Nucleus accumbens (tissue), 56 donors: ENCODE data around the gene ZBED4.
"Not testable (repeated sequence)": the region's sequence is repeated elsewhere in the genome, so short reads cannot be mapped to it uniquely, and the experiment has no call there.

Experiments
- DNase-seq, 56 donors: peaks; one replicate each; lab custom pipeline; 2025; lab: John Stamatoyannopoulos, UW

Gene ZBED4

DNA sequence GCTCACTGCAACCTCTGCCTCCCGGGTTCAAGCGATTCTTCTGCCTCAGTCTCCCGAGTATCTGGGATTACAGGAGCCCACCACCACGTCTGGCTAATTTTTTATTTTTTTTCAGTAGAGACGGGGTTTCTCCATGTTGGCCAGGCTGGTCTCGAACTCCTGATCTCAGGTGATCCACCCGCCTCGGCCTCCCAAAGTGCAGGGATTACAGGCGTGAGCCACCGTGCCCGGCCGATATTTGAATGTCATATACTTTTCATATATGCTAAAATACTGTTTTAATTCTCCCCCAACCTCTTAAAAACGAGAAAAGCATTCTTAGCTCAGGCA is 1.1 kb upstream of the ZBED4 start:
- not testable (repeated sequence) for DNase-seq

DNA sequence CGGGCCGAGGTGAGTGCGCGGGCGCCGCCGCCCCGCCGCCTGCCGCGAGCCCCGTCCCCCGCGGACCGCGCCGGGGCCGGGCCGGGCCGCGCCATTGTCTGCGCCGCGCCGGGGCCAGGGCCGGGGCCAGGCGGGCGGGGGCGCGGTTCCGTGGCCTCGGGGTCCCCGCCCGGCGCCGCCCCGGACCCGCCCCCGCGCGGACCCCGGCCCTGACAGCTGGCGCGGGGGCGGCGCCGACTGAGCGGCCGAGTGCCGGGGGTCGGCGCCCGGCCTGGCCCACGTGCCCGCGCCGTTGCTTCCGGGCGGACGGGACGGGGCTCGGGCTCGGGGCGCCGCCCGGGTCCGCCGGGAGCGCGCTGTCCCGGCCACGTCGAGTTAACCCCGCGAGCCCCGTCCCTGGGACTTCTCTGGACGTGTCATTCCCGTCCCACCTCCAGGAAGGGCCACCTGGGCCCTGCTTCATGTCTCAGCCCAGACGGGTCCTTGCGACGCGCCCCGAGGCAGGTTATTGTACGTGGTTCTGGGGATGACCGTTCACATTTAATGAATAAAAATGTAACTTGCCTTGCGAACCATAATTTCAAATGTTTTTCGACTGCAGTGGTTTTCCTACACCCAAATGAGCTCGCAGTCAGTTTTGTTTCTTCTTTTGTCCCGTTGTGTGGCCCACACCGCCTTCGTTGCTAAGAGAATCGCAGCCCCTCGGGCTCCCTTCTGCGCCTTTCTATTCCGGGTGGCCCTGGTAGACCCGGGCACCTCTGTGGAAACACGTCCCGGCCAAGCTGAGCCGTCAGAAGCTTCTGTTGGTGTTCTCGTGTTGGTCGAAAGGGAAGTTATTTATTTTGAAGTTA is 562 bp downstream of the ZBED4 start:
- DNase-seq = peak in 12 of 56 donors; percentile 6 to 46 (median 21)

DNA sequence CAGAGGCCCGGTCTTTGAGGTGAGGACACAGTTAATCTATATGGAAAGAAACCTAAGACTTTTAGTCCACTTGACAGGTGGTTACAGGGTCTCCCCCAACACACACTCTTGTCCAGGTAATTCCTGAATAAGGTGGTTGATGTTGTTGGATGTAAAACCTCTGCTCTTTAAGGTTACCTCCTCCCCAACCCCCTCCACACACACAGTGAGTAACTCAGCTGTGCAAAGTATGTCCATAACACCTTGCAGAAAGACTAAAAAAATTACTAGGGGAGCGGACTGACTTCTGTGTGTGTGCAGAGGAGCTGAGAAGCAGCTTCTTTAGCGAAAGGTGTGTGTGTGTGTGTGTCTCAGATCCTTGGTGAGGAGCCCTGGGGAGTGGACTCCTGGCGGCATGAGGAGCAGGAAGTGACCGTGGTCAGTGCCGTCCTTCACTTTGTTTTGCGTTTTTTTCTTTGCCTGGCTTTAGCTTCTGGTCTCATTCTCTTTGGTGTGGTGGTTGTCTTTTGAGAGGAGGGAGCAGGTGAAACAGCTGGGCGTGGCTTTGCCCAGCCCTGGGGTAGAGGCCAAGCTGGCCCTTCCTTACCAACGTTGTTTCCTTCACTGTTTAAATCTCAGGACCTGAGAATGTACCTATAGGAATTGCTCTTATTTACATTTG is 1.7 kb downstream of the ZBED4 start:
- no peak for DNase-seq

DNA sequence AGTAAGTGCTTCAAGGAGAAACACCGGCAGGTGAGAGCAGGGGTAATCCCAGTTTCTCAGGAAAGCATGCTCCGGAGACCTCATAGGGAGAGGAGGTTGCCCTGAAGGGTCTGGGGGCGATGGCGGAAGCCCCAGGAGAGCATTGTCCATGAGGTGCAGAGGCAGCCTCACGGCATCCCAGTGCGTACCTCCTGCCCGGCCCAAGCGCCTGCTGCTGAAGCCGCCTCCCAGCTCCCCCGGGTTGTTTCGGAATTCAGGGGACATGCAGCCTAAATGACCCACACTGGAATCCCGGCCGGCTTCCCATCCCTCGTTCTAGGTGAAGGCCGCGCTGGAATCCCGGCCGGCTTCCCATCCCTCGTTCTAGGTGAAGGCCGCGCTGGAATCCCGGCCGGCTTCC is 2.7 kb downstream of the ZBED4 start:
- no peak for DNase-seq

DNA sequence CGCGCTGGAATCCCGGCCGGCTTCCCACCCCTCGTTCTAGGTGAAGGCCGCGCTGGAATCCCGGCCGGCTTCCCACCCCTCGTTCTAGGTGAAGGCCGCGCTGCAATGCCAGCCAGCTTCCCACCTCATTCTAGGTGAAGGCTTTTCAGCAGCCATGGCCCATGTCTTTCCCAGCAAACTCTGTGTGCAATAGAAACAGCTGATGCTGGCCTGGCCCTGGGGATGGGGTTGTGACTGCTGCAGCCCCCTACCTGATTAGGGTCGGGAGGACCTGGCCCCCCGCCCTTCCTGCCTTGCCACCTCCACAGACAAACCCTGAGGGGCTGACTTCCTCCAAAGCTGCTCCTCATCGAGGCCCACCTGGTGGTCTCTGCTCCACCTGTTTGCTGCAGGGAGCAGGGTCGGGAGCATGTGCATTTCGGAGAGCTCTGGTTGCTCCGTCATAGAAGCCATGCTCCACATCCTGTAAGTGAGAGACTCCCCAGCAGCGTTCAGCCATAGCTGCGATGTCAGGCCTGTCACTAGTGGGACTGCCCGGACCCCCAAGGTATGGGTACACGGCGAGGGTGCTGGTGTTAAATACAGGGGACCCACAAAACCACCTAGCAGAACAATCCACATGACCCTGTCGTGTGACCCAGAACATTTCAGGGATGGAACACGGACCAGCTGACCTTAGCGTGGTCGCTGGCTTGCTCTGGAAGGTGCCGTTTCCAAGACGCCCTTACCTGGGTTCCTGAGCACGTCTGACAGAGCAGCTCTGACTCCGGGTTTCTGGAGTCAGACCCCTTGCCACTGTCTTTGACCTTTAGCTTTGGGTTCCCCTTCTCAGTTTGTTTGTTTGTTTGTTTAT is 3.3 kb downstream of the ZBED4 start:
- no peak for DNase-seq

DNA sequence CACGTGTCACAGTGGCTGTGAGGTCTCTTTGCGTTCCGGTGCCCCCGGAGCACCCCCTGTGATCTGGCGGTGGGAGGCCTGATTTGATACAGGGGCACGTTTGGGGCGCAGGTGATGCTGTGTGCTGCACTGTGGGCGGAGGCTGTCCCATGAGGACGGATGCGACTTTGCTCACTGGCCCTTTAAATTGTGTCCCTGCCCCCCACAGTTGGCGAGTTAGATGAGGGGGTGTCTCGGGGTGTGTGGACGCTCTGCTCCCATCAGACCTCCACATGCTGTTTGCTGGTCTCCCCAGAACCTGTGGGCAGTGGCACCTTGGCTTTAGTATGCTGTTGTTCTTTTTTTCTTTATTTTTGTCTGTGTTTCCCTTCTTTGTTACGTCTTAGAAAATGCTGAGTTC is 5.2 kb downstream of the ZBED4 start:
- DNase-seq = no peak

DNA sequence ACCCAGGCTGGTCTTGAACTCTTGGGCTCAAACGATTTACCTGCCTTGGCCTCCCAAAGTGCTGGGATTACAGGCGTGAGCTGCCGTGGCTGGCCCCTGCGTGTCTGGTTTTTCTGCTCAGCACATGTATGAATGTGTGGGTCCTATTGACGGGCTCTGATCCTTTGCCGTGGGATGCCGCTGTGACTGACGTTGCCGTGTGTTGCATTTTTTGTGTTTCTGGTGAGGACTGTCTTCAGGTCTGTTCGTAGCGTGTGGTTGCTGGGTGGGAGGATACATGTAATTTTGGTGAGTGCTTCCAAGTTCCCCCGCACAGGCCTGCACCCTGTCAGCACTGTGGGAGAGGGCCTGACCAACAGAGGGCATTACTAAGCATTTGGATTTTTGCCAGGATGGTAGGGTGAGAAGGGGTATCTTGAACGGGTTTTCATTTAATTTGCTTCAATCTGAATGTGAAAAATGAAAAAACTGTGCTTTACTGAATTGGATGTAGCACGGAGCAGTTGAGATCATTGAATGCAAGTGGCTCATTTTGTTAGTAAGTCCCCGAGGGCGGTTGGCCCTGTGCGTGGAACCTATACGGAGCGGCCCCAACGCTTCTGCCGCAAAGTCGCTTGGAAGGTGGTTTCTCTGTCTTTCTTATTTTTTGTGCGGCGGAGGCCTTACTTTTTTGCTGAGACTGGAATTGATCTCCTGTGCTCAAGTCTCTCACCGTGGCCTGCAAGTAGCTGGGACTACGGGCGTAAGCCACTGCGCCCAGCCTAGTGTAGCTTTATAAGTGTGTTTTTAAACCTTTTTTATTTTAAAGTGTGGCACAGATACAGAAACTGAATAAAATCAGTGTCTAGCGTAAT is 8.2 kb downstream of the ZBED4 start:
- no peak for DNase-seq

DNA sequence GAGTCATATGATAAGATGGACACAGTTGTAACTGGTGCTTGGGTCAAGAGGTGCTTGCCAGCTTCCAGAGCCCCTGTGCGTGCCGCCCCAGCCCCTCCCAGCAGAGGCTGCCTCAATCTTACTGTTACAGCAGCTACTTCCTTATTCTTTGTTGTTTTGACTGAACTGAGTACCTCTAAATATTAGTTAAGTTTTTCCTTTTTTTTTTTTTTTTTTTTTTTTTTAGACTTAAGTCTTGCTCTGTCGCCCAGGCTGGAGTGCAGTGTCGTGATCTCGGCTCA is 8.8 kb downstream of the ZBED4 start:
- DNase-seq = no peak

DNA sequence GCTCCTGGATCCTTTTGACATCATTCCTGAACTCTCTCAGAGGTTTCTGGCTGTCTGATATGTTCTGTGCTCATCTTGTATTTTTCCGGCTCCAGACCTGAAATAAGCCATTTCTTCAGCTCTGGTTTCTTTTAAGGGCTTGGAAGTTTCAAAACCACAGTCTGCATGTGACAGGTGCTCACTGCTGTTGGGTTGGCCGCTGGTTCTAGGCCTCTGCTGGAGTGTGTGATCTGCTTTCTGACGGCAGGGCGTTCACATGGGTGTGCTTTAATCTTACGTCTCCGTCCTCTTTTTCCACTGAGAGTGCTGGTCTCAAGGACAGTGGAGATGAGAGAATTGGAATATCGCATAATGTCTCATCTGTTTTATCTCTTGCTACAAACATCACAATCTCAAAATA is 10.3 kb downstream of the ZBED4 start:
- DNase-seq = no peak

DNA sequence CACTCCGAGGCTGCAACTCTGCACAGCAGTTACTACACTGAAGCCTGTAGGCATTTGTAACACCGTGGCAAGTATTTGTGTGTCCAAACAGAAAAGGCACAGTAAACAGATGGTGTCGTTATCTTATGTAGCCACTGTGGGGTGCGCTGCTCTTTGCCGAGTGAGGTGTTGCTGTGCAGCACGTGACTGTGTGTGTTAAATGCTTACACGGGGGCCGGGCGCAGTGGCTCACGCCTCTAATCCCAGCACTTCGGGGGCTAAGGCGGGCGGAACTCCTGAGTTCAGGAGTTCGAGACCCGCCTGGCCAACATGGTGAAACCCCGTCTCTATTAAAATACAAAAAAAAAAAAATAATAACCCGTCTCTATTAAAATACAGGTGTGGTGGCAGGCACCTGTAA is 11.5 kb downstream of the ZBED4 start:
- no peak for DNase-seq

DNA sequence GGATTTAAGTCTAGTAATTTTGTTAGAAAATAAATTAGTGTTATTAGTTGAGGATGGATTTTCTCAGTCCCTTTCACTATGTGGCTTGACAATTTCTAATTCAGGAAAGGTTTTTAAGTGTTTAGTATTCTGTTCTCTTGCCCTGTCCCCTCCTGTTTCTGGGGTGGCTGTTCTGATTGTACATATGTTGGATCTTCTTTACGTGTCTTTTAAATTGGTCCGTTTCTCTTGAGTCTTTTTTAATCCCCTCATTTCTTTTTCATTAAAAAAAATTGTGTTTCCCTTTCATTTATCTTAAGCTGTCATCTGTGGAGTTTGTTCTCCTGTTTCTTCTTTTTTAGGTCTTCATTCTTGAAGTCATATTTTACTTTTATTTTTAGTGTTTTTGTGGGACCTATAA is 12.5 kb downstream of the ZBED4 start:
- DNase-seq = no peak

DNA sequence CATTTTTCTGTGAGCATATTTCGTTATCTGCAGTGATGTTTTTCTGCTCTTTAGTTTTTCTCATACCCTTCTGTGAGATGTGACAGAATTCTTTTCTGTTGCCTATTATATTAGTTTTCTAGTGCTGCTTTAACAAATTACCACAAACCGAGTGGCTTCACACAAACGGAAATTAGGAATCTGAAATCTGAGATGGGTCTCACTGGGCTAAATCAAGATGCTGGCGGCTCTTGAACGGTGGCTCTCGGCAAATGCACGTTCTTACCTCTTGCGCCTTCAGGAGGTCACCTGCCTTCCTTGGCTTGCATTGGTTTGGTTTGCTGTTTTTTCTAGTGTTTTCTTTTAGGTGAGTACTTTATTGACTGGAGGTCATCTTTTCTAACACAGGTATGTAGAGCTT is 13.0 kb downstream of the ZBED4 start:
- DNase-seq = no peak

DNA sequence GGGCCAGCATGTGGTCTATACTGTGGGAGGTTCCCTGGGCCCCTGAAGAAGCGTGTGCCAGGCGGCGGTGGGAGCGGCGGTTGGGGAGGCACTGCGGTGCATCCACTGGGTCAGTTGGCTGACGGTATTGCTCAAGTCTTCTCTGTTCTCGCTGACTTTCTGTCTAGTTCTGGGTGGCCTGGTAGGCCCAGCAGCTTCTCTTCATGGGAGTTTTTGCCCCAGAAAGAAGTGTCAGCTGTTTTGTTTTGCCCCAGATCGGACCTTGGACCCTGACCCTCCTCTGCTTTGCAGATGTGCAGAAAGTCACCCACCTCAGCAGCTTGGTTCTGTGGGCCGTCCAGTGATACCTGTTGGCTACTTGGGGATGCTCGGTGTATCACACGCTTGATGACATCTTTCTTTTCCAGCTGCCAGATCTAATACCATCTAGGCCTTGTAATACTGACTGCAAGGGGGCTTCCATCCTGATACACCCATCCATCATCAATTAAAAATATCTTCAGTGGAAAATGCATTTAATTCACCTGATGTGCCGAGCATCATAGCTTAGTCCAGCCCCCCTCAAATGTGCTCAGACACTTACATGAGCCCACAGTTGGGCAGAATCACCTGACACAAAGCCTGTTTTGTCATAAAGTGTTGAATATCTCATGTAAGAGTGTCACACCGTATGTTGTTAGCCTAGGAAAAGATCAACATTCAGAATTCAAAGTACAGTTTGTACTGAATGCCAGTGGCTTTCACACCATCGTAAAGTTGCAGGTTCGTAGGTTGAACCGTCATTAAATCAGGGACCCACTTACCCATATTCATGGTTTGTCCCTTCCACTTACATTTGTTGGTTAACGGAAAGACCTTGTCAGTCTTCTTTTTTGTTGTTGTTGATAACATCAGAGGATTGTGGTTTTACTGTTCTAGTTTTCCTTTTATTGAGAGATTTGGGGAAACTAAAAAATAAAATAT is 13.9 kb downstream of the ZBED4 start:
- no peak for DNase-seq

DNA sequence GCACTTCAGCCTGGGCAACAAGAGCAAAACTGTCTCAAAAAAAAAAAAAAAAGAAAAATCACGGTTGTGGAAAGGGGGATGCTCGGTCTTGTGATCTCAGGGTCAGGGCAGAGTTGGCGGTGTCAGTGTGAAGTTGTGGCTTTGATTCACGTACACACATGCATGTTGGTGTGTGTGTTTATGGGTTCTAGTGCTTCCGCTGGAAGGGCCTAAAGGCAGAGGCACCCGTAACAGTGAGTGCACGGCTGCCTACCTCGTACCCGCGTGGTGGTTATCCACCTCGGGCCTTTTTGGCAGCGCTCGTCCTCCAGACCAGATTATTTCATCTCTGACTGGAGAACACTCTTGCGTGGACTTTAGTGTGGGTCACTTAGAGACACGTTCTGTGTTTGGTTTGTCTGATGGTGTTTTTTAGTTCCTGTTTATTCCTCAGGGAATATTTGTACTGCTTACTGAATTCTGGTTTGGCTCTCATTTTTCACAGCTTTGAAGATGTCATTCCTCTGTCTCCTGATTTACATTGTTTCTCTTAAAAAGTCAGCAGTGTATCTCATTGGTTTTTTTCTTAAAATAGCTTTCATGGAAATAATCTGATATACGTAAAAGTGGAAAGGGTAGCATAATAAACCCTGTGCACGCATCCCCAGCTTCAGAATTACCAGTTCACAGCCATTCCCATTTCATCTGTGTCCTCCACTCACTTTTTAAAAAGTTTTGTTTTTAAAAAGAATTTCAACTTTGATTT is 15.6 kb downstream of the ZBED4 start:
- DNase-seq = no peak

DNA sequence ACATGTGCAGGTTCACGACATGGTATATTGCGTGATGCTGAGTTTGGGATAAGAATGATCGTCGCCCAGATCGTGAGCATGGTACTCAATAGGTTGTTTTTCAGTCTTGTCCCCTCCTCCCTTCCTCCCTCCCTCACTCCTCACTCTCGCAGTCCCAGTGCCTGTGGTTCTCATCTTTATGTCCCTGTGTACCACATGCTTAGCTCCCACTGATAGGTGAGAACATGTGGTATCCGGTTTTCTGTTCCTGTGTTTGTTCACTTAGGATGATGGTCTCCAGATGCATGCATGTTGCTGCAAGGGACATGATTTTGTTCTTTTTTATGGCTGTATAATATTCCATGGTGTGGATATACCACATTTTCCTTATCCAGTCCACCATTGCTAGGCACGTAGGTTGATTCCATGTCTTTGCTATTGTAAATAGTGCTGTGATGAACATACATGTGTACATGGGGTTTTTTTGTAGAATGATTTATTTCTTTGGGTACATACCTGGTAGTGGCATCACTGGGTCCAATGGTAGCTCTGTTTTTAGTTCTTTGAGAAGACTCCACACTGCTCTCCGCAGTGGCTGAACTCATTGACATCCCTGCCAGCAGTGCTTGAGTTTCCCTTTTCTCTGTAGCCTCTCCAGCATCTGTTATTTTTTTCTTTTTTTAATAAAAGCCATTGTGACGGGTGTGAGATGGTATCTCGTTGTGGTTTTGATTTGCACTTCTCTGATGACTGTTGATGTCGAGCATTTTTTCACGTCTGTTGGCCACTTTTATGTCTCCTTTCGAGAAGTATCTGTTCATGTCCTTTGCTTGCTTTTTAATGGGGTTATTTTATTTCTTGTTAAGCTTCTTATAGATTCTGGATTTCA is 16.4 kb downstream of the ZBED4 start:
- DNase-seq = no peak

DNA sequence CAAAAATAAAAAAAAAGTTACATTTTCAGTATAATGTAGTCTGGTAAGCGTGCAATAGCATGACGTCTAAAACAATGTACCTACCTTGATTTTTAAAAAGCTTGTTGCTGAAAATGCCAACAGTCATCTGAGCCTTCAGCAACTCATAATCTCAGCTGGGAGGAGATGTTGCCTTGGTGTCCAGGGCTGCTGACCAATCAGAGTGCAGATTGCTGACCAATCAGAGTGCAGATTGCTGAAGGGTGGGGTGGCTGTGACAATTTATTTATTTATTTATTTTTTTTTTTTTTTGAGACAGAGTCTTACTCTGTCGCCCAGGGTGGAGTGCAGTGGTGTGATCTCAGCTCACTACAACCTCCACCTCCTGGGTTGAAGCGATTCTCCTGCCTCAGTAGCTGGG is 17.8 kb downstream of the ZBED4 start:
- no peak for DNase-seq

DNA sequence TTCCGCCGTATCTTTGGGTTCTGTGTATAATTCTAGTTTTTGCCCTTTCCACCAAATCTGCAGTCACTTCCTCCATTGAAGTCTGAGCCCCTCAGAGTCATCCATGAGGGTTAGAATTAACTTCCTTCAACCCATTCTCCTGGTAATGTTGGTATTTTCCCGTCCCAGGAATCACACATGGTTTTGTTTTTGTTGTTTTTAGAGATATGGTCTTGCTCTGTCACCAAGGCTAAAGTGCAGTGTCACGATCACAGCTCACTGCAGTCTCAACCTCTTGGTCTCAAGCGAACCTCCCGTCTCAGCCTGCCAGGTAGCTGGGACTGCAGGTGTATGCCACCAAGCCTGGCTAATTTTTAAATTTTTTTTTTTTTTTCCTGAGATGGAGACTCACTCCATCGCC is 18.7 kb downstream of the ZBED4 start:
- no peak for DNase-seq
